Cortex of kidney (tissue), 1 donor: ENCODE measurements around the gene RGS10.

ENCODE experiments used
- DNase-seq: peaks from one replicate; lab custom pipeline; 2025; lab: John Stamatoyannopoulos, UW

RGS10 gene

DNA sequence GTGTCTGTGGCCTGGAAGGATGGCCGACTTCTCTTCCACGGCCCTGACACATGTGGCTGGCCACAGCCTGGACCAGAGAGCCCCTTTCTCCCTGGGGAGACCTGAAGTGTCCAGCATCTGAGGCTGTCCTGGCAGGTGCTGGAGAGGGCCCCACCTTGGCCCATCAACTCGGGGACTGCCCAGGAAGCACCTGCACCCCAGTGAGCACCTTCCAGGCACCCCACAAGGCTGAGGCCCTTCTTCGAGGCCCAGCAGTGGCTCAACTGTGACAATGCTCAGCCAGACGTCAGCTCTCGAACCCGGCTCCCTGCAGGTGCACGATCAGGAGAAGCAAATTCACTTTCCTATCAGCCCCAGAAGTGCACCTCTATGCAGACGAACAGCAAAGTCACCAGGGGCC lies 24.3 kb downstream of the RGS10 start:
- no peak for DNase-seq

DNA sequence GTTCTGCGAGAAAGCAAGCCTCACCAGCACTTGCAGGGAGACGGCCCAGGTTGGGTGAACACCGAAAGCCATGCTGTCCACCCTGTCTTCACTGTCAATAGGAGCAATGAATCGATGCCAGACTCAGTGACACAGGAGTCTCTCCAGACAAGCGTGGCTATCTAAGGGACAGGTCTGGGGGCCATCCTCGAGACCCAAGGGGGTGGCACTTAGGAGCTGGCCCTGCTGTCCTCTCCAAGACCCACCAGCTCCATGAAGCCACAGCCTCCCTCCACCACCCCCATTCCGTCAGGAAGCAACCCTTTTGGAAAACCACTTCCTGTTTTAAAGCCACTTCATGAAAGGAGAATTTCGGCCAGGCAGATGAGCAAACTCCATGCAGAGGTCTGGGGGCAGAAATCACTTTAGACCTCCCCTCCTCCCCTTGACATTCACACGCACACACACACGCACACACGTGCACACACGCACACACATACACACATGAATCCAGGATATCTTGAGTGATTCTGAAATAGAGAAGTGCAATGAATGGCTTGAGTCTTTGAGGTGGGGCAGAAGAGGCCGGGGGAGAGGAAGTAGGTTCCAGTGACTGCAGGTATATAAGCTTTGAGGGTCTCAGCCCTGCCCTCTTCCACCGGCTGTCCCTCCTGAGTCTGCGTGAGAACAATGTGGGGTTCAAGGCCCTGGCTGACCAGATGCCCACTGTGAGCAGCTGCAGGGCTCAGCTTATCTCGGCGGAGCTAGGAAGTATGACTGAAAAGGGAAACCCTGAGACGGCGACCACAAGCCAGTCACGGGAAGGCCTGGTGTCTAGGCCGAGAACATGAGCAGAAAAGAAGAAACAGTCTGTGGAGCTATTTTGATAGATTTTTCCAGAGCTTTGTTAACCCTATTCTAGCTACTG lies 25.0 kb downstream of the RGS10 start:
- DNase-seq: no peak

DNA sequence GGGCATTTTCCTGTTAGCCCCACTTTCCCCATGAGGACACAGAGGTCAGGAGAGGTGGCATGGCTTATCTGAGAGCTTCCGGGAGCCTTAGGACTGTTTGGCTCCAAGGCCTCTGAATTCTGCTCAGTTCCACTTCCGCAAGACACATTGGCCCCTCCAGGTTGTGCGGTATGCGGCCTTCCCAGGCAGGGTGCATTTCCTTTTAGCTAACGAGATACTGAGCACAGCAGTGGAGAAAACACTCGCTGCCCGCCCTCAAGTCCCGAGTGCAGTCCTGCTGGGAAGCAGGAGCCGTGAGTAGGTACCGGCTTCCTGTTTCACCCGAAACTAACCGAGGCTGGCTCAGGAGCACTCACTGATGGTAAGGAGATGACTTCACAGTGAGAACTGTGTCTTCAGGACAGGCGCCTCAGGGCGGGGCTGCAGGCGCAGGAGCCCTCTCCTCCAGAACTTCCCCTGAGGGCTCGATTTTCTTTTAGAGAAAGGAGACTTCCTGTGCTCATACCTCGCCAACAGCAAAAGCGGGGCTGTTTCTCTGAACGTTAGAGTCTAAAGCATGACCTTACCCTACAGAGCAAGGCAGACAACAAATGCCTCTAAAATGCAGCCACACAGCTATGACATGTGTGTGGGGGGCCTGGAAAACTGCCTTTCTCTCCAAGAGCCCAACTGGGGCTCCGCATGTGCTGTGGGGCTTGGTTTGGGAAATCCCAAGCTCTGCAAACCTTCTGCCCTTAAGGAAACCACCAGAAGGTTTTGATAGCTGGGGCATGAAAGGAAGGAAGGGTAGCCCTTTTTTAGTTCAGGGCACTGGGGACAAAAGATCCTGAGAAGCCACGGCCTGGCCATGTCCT lies 25.9 kb downstream of the RGS10 start:
- DNase-seq: no peak

DNA sequence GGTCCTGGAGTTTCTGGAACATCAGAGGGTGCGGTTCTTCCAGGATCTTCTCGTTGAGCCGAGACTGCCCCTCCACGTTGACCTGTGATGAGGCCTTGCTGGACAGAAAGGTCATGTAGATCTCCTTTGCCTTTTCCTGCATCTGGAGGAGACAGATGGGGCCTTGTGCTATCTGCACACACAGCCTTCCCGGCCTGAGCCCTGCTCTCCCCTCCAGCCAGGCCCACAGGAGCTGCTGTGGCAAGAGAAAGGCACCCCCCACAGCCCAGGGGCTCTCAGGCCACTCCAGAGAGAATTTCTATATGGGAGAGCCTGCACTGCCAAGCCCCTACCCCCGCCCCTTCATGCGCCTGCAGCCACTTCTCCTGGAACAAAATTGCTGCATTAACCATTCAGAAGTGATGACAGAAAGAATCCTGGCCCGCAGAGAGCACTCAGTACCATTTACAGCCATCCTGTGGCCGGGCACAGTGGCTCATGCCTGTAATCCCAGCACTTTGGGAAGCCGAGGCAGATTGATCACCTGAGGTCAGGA lies 26.9 kb downstream of the RGS10 start:
- DNase-seq: no peak

DNA sequence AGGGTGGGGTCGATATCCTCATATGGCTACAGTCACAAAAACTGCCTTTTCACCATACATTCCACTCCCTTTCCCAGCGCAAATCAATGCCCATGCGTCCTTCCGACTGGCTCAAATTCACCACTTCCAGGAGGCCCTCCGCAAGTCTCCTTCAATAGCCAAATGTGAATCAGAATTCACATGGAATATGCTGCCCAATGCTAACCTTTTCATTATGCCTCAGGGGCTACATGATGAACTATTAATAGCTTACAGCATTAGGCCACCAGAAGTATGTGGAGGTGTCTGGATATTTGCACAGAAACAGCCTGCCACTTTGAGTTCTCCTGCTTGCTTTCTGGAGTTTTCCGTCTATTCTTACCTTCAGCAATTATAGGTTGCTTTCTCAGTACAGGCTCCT lies 27.7 kb downstream of the RGS10 start:
- no peak for DNase-seq

DNA sequence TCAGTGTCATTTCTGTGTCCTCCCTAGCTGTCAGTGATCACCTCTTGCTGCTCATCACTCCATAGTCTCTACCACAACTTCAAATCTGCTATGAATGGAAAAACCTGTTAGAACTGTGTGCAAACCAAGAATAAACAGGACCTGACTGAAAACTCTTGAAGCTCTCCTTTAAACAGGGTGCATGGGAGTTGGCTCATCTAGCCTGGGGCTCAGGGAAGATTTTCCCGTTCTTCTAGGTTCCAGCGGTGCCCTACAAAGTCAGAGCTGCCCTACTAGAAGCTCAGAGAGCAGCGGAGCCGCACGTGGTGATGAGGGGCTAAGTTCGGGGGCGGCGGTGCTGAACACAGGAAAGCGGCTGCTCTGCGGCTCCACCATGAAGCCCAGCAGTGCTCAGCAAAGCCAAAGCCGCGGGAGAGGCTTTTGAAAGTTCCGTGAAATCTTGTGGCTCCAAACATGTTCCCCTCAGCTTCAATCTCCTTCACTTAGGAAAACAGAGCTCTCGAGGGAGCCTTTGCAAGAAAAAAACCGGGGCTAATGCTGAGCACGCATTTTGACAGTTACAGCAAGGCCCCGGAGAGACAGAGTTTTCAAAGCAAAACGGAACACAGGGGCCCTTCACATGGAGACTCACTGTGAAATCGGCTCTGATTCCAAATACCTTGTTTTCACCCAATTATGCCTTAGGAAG lies 30.5 kb downstream of the RGS10 start:
- no peak for DNase-seq

DNA sequence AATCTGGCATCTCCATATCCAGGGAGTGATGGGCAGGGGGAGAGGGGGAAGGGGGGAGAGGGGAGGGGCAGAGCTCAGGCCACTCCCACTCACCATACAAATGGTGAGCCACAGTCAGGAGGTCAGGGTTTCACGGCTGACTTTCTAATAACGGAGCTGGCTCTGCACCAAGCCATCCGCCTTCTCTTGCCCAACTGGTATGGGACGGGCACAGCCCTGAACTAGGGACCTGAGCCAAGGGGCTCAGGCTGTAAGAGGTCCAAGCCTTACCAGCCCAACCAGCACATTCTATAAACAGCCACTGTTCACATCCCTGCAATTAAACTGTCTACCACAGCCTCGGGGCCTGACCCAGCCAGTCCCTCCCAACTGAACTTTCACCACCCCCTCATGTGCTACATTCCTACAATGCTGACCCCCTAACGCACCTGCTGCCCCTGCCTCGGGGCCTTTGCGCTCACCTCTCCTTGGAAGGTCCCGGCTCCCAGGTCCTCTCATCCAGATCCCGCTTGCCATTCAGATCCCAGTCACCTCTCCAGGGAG lies 32.5 kb downstream of the RGS10 start:
- no peak for DNase-seq

DNA sequence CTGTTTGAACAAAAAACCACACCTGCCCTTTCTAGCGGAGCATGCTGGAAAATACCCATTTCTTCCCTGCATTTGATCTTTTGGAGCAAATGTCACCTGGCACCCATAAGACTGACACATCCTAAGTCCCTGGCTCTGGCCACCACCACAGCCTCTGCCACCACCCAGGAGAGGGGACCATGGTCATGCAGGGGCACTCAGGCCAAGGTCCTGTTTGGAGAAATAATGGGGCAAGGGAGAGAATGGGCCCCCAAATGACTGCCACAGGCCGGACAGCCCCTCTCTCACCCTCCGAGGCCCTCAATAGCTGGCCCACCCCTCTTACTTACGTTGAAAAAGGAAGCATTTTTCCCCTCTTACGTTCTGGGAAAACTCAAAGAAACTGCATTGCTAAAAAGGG lies 35.4 kb downstream of the RGS10 start:
- no peak for DNase-seq

DNA sequence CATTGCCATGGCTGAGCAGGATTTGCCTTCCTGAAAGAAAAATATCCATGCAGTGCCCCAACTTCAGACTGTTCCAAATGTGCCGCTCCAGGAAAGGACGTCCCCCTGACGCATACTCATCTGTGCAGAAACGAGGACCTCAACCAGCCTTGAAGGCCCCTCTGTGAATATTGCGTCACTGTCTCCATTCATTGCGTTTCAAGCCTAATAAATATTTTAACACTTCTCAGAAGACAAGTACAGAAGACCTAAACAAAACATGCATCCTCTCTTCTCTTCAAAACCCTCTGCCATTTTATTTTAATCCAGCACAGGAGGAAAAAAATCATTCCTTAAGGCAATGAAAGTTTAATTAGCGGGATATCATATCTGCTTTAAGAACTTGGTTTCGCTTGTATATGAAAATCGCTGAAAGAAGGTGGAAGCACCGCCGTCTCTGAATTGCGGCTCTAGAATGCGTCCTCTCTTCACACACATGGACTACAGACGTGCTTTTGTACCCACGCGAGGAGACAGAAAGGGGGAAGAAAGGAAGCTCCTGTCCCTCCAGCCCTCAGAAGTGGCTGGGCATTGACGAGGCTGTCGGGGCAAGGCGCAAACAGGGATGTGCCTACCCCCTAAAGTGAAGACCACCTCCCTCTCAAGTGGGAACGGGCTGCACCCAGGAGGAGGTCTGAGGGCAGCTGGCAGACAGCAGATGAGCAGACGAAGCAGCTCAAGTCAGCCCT lies 36.8 kb downstream of the RGS10 start:
- DNase-seq: no peak

DNA sequence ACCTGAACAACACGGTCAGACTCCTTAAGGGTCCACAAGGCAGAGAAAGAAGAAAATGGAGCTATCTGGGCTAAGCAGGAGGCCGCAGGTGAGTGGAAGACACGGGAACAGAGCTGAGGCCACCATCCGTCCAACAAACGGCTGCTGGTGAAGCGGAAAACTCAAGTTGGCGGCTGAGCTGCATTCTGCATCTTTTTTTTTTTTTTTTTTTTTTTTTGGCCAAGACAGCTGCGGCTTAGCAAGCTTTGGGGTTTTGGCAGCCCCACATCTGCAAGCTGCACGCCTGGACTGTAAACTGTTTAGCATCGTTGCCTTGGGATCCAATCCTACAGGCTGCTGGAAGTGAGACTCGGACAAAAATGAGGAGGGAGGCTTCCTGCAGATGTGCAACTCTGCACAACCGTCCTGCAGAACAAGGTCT lies 37.4 kb downstream of the RGS10 start:
- DNase-seq: no peak

DNA sequence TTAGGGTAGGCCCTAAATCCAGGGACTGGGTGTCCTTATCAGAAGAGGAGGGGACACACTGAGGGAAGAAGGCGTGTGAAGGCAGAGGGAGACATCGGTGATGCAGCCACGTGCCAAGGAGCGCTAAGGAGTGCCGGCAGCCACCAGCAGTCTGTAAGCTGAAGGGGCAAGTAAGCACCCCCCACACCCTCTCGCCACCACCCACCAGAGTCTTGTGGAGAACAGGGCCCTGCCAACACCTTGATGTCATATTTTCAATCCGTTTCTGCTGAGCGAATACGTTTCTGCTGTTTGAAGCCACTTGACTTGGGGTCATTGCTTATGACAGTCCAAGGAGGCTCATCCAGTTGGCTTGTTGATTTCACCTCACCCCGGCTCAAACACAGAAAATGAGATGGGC lies 37.9 kb downstream of the RGS10 start:
- no peak for DNase-seq

DNA sequence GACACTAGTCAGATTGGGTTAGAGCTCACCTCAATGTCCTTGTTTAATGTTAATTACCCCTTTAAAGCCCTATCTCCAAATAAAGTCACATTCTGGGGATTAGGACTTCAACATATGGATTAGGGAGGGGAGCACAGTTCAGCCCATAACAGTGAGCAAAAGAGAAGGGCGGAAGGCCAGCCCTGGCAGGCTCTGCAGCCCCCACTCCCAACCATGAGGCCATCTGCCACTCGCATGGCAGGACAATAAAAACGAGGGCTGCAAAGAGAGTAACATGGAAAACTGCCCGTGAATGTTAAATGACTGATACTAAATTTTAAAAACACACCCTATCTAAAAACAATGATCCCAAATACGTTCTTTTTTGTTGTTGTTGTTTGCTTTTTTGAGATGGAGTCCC lies 38.7 kb downstream of the RGS10 start:
- DNase-seq: no peak

DNA sequence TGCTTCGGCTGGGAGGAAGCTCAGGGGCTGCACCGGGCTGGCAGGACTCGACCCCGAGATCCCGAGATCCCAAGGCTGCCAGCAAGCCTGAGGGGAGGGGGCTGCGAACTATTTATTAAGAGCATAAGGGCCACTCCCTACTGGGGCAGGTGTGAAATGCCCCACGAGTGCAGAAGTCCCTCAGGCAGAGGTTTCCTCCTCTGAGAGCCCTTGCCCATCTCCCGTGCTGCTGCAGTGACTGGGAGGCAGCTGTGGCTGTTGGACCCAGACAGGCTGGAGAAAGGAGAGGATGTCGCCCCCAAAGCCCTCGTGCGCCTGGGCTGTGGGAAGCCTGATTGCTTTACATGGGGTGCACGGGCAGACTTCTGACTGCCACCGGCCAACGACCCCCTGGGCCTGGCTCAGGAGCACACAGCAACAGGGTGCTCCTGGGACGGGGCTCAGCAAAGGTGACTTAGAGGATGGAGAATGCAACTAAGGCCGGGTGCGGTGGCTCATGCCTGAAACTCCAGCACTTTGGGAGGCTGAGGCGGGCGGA lies 39.8 kb downstream of the RGS10 start:
- DNase-seq: no peak

DNA sequence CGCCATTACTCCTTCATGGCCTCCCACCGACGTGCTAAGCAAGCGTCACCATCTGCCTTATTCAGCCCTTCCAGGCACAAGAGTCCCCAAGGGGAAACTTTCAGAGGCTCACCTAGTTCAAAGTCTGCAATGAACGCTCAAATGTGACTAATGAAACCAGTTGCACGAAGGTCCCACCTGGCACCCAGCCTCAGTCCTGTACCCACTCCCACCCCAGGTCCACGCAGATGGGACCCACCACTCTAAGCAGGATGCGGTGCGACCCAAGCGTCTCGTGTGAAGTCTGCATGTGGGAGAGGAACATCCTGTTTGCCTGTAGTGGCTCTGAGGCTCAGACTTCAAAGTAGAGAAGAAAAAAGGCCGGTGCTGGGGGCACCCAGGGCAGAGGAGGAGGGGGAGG lies 40.3 kb downstream of the RGS10 start:
- no peak for DNase-seq

DNA sequence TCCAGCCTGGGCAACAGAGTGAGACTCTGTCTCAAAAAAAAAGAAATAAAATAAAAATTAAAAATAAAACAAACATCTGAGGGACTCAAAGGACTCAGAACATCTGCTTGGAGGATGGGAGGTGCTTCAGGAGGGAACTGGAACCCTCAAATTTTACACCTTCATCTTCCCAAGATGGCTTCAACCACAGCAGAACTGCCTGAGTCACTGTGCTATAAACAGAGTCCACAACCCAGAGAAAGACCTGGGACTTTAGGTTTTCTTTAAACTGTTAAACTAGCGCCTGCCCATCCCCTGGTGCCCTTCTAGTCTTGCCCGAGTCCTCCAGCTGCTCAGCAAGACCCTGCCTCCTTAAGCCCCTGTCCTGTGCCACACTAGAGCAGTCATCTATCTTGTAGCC lies 40.8 kb downstream of the RGS10 start:
- no peak for DNase-seq

DNA sequence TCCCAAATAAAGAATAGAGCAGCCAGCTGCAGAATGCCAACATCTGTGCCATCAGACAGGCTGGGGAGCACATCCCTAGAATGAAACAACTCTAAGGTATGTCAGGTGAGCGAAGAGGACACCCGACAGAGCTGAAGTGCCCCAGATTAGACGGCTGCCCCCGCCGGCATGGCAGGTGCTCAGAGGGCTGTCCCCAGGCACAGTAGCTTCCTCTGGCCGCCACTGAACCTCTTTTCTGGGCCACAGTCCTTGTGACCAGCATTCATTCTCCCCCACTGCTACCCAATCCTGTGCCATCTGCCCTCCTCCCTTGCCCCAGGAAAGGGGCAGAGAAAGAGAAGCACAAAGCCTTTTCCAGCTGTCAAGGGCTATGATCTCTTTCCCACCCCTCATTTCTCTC lies 41.7 kb downstream of the RGS10 start:
- DNase-seq: no peak

DNA sequence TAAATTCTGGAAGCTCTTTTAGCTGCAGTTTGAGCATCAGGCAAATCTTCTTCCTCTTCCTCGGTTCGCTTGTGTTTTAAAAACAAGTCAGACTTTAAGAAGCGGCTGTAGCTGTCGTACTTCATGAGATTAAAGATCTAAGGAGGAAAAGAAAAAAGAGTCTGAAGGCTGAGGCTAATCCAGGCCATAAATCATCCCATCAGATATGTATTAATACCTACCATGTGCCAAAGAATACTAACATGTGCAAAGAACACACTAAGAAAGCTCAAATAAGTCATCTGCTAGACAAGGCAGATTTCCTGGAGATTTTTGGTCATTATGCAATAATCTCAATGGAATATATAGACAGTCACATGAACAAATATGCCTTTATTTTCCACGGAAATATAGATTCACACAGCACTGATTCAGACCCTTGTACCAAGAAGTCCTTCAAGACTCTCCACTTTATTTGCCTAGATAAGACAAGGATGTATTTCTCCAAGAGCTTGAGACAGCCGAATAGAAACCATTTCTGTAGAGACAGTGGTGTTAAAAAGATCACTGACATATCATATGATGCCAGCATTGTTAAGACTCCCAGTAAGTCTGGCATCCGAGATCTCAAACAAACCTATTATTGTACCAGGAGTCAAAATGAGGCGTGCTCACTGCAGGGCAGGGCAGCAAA lies 42.3 kb downstream of the RGS10 start:
- DNase-seq: no peak

DNA sequence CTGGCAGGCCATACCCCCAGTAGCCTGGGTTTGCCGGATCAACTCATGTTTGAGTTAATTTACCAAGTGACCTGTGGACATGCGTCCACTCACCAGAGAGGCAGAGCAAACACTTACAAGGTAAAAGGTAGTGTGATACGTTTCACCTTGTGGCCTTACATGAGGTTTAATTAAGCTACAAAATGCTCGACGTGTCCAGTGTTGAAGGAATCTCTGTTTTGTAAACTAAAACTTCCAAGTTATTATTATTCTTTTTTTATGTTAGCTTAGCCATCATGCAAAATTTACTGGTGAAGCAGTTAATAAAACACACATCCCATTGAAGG lies 42.9 kb downstream of the RGS10 start:
- DNase-seq: no peak

DNA sequence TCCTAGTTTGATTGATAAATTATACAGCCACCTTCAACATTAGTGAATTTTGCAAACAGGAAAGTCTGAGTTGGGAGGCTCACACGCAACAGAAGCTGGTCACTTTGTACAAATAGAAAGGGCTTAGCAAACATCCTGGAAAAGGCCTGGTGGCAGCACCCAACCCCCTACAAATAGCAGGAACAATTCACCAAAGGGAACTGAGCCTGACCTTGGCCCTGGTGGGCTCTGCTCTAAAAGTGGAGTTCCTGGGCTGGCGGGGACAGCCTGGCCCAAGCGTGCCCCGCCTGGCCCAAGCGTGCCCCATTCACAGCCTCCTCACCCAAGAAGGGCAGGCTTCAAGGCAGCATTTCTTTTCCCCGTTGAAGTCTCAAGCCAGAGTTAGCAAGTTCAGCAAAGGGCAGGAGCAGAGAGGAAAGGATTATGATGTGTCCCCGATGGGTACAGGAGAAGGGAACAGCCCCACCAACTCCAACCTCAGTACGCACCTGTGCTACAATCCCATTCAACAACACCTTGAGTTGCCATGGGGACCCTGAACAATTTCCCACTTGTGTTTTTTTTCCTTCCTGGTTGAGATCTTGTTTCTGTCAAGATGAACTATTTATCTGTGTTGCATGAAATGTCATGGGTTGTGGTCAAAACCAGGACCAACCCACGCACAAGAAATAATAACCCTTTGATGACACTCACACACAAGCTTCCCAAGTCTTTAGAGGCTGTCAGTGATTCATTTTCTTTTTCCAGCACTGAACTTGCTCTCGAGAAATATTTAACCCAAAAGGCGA lies 43.4 kb downstream of the RGS10 start:
- no peak for DNase-seq

DNA sequence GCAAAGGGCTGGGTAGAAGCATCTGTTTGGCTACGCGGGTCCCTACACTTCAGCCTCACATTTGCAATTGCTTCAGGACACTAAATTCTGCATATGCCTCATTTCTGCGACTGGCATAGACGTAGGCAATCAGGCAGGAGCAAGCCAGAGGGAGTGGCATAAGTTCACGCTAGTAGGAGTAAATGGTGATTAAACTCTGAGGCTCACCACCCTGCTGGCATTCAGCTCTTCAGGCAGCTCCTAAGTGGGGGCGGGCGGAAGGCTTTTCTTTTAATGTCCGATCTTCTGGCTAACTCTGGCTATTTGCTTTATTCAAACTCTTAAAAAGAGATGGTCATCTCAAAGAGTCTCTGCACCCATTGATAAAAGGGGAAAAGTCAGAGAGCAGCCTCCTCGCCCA lies 45.3 kb downstream of the RGS10 start:
- no peak for DNase-seq
